Middle frontal gyrus (tissue), 1 donor: ENCODE data around the gene UROS.

ENCODE experiments used
- DNase-seq: peaks from one replicate; pipeline ENCODE4 v3.0.0-alpha.2; 2015; ENCODE audit warnings: low spot score; ENCODE audit errors: extremely low spot score

Gene UROS

GRCh38 chr10:125765835-125766234 is 57.2 kb downstream of the UROS start:
- no peak for DNase-seq

- no peak for DNase-seq
These were observed 60.1 kb downstream of the UROS start for GRCh38 chr10:125762692-125763648.

- no peak for DNase-seq
These were observed 61.1 kb downstream of the UROS start for GRCh38 chr10:125761961-125762360.

- no peak for DNase-seq
These were observed 65.3 kb downstream of the UROS start for GRCh38 chr10:125757742-125758141.

- DNase-seq = no peak
These were observed 66.1 kb downstream of the UROS start for GRCh38 chr10:125756853-125757487.

- no peak for DNase-seq
These were observed 66.9 kb downstream of the UROS start for GRCh38 chr10:125756196-125756595.

- DNase-seq = no peak
These were observed 75.6 kb downstream of the UROS start for GRCh38 chr10:125747417-125747816.

- no peak for DNase-seq
These were observed 78.1 kb downstream of the UROS start for GRCh38 chr10:125744909-125745308.

- no peak for DNase-seq
These were observed 80.6 kb downstream of the UROS start for GRCh38 chr10:125742465-125742864.

- no peak for DNase-seq
These were observed 82.9 kb downstream of the UROS start for GRCh38 chr10:125739994-125740679.
